Mammary epithelial cell (primary cell): ENCODE results near the gene SULT1C3.

Source experiments
- EZH2 ChIP-seq: IDR thresholded peaks from 2 replicates; pipeline ENCODE4 v1.6.1; 2012; ENCODE audit warnings: low read length, inconsistent platforms, borderline replicate concordance
- TF ChIP-seq, protein P1 (sequence below), 2 donors: IDR thresholded peaks in 1 of 2; conservative IDR thresholded peaks in 1 of 2; 2 replicates each; pipeline ENCODE4 v1.5.1; 2011 to 2012; ENCODE audit warnings: inconsistent platforms in 2 of 2, low read length in 2 of 2, mild to moderate bottlenecking in 2 of 2, control low read depth in 1 of 2, low read depth in 1 of 2; ENCODE audit not compliant: insufficient read depth in 1 of 2; ENCODE audit errors: extremely low read depth in 1 of 2

DNA sequence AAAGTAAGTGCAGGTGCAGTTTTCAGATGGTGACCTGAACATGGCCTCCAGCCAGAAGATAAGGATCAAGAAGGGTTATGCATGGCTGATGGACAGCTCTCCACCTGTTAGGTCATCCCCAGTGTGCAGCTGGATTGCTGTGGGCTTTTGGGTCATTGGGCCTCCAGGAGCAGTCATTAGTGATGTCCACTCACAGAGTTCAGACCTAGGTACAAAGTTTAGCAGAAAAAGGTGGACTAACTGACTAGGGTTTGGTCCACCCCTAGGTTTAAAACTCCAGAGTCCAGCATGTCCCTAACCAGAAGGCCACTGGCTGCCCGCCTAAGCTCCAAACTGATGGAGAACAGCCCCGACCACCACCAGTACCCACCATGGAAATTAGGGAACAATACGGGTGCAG, 30.6 kb downstream of the SULT1C3 start:
- TF ChIP-seq, protein P1, sequence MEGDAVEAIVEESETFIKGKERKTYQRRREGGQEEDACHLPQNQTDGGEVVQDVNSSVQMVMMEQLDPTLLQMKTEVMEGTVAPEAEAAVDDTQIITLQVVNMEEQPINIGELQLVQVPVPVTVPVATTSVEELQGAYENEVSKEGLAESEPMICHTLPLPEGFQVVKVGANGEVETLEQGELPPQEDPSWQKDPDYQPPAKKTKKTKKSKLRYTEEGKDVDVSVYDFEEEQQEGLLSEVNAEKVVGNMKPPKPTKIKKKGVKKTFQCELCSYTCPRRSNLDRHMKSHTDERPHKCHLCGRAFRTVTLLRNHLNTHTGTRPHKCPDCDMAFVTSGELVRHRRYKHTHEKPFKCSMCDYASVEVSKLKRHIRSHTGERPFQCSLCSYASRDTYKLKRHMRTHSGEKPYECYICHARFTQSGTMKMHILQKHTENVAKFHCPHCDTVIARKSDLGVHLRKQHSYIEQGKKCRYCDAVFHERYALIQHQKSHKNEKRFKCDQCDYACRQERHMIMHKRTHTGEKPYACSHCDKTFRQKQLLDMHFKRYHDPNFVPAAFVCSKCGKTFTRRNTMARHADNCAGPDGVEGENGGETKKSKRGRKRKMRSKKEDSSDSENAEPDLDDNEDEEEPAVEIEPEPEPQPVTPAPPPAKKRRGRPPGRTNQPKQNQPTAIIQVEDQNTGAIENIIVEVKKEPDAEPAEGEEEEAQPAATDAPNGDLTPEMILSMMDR (conservative IDR thresholded peaks at IDR 0.05 in 1 of 2, IDR thresholded peaks at IDR 0.05 in 1 of 2; ENCODE audit: extremely low read depth in 1 of 2, insufficient read depth in 1 of 2, low read depth in 1 of 2, low read length in 2 of 2), result no peak
- TF ChIP-seq EZH2, result no peak
